SKM-1 treated with dmso at 0.1 percent for 144 hours (cell line): Measurements from ENCODE around the gene DAPP1.
"Not testable (repeated sequence)": the region's sequence is repeated elsewhere in the genome, so short reads cannot be mapped to it uniquely, and the experiment has no call there.

Experiments
- DNase-seq: peaks from one replicate; lab custom pipeline; 2025; ENCODE audit not compliant: unreplicated experiment; lab: John Stamatoyannopoulos, UW

Gene DAPP1, protein sequence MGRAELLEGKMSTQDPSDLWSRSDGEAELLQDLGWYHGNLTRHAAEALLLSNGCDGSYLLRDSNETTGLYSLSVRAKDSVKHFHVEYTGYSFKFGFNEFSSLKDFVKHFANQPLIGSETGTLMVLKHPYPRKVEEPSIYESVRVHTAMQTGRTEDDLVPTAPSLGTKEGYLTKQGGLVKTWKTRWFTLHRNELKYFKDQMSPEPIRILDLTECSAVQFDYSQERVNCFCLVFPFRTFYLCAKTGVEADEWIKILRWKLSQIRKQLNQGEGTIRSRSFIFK

DNA sequence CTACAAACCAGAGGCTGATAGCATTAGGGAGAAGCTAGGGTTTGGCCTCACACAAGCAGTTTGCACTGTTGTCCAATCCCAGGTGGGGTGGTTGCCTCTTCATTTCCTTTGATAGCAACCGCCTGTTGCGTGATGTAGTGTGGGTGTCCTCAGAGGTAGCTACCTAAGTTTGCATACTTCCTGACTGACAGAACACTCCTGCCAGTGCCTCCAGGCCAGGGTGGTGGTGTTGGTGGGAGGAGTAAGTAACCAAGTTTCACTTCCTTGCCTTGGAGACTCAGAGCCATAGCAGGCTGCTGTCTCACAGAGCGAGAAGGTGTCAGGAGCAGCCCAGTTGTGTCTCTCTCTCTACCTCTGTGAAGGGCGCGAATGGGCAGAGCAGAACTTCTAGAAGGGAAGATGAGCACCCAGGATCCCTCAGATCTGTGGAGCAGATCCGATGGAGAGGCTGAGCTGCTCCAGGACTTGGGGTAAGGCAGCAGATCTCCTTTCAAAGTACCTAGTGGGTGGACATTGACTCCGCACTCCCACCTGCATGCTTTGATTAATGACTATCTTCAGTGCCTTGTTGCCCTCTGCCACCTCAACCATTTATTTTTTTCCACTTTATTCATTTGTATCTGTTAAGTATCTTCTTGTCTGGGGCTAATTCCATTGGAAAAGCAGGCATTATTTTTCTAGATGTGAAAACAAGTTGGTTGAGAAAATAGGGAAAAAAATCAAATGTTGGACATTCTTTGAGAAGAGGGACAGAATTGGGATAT lies at the start of gene DAPP1:
Gene DAPP1 (plus strand): TSS at position 283 of the 764 bp plus-strand sequence. CDS start 87 bp downstream, at position 370.
- DNase-seq: peak; percentile 89

DNA sequence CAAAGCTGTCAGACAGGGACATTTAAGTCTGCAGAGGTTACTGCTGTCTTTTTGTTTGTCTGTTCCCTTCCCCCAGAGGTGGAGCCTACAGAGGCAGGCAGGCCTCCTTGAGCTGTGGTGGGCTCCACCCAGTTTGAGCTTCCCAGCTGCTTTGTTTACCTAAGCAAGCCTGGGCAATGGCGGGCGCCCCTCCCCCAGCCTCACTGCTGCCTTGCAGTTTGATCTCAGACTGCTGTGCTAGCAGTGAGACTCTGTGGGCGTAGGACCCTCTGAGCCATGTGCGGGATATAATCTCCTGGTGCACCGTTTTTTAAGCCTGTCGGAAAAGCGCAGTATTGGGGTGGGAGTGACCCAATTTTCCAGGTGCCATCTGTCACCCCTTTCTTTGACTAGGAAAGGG lies 45.8 kb upstream of the DAPP1 start:
- DNase-seq: not testable (repeated sequence)

DNA sequence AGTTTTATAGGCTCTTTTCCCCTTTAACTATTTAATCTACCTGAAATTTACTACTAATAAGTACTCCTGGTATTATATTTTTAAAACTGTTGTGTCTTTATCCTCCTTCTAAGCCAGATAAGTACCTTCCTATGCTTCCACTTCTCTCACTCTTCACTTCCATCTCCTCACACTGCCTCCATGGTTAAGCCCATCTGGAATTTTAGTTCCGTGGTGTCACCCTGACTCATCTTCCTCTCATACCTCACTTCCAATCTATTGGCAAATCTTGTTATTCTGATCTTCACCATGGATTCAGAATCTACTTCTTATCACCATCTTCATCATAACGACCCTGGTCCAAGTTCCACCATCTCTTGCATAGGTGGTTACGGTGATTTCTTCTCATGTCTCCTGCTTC lies 32.7 kb upstream of the DAPP1 start:
- DNase-seq: no peak

DNA sequence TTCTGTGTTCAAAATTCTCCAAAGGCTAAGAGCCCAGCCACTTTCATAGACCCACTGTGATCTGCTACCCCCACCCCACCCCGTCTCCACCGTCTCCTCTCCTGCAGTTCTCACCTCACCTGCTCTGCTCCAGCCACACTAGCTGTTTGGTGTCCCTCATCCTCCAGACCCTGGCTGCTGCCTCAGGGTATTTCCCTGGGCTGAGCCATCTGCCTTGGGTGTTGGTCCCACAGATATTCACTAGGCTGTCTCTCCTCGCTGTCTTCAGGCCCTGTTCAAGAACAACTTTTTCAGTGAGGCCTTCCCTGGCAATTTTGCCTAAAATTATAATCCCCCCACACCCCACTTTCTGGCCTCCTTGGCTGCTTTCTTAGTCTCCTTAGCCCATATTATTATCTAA lies 31.8 kb upstream of the DAPP1 start:
- no peak for DNase-seq

DNA sequence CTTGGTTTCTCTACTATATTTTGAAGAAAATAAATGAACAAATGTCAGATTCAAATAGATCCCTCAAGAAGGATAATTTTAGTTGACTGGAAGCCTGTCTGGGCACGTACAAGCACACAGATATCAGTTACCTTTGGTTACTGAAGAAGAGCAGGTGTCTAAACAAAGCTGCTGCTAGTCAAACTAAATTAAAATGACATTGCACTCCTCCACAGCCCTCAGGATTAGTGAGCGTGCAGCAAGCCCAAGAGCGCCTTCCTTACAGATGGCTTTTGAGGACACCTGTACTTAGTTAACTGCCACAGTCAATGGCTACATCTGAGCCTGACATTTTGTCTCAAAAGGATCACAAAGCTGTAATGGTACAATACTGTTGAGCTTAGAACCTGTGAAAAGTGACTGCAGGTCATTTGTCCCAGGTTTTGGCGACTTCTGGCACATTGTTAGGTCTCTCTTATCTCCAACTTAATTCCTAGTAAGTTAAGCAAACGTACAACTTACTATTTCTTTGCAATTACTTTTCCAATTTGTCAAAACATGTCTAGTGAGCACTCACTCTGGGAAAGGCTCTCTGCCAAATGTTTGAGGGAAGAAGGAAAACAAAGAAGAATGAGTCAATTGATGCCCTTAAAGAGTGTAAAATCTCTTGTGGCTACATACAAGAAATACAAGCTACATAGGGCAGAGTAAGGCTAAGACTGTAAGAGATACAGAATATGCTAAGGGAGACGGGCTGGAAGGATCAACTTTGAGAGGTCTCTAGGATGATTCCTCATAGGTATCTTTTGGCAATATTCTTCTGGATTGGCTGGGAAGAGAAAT lies 25.6 kb upstream of the DAPP1 start:
- no peak for DNase-seq

DNA sequence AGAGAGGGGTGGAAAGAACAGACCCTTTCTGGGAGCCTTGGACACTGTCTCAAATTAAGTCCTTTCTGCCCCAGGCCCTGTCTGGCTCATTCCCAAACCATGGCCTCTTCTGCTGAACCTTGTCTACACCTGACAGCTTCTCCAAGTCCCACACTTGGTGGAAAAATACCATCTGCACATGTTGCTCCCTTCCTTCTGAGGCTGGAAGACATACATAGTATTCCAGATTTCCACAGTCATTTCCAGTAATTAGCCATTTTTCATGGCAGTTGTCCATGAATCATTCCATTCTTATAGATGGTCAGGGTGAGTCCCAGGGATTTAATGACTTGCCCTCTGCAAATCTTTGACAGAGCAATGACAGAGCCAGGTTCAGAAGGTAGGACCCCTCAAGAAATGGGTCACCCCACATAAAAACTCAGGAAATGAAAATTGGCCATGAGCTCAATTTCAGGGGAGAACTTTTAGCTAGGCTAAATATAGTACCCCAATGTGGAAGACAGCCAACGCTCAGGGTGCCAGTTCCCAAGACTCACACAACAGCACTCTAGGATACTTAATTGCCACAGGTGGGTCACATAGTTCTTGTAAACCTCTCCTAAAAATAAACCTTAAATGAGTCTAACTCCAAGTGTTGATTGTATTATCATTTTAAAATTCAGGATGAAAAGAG lies 16.2 kb upstream of the DAPP1 start:
- DNase-seq: no peak

DNA sequence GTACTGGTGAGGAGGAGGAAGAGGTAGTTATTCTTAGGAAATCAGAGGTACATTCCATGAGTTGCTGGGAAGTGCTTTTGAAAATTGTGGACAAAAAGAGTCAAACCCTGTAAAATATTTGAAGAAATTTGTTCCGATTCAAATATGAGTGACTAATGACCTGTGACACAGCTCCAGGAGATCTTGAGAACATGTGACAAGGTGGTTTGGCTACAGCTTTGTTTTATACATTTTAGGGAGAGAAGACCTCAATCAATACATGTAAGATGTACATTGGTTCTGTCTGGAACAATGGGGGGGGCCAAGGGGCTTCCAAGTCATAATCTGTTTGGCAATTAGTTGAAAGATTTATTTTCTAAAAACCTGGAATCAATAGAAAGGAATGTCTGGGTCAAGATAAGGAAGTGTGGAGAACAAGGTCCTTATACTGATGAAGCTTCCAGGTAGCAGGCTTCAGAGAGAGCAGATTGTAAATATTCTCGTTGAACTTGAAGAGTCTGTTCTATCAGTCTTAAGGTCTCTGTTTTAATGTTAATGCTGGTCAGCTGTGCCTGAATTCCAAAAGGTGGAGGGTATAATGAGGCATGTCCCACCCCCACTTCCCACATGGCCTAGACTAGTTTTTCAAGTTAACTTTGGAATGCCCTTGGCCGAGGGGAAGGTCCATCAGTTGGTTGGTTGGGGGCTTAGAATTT lies 15.5 kb upstream of the DAPP1 start:
- DNase-seq: no peak

DNA sequence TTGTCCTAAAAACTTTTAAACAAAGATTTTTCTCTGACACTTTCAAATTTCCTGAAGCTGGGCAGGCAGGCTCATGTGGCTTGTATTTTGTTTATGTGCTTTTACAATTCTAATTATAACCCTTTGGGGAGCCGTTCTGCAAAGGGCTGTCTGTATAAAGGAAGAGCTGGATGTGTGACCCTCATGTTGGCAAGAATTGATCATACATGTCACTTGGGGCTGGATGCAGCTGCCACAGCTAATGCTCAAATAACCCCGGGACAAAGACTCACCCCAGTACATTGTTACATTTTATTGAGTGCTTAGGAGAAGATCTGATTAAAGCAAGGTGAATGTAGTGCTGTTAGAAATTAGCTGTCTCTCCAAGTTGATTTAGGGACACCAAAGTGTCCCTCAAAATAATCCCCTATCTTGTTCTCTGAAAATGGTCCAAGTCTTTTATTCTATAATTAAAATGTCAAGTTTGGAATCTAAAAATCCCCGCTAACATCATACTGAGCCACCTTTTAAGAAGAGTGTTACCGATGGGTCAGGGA lies 13.0 kb upstream of the DAPP1 start:
- DNase-seq: no peak

DNA sequence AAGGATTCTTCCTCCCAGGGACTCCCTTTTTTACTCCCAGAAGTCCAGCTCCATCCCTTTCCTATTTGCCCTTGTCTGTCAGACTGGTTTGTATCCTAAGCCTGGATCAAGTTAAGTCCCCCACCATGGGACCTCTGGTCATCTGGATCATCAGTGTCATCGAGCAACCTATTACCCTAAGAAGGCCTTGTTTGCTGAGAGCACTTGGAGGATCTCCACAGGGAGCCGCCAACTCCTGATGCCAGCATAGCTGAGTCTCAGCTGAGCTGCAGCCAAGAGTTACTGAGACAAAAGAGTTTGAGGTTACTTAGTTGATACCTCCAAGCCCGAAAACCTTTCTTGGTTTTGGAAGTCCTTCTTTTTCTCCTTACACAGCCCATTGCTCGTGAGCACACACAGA lies 10.1 kb upstream of the DAPP1 start:
- DNase-seq: no peak

DNA sequence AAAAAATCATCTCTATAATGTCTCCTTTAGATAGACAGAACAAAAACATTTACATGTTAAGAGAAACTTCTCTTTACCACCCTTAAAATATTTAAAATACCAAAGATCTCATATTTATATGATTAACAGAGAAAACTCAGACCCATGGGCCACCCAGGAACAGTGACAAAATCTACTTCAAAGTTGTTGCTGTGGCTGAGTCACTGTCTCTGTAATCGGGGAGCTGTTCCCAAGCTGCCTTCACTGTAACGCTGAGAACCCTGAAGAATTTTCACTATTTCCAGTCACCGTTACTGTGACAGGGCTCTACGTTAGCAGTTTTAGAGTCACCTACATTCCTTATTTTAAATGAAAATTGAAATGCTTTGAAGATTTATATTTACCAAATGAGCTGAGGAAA lies 9.0 kb upstream of the DAPP1 start:
- no peak for DNase-seq

DNA sequence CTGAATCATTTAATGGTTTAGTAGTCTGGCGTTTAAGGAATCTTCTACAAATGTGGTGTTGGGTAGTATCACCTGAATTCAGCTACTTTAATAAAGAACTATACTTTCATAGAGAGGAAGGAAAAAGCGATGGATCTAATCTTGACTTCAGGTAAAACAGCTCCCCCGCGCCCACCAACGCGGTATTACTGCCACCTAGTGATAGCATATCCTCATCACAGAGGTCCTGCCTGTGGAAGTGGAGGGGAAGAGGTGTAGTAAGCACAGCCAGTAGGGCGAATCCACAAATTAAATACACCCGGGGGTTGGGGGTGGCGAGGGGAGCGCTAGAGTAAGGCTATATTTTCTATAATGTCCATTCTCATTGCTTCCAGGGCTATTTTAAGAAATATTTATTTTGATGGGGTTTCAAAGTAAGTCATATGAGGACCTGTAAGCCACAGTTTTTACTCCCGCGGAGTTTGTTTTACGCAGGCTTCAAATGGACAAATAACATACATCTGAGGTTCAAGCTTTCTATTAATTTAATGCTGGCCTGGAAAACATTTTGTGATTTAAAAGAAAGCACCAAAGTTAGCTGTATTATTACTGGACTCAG lies 8.3 kb upstream of the DAPP1 start:
- DNase-seq: peak; percentile 82

DNA sequence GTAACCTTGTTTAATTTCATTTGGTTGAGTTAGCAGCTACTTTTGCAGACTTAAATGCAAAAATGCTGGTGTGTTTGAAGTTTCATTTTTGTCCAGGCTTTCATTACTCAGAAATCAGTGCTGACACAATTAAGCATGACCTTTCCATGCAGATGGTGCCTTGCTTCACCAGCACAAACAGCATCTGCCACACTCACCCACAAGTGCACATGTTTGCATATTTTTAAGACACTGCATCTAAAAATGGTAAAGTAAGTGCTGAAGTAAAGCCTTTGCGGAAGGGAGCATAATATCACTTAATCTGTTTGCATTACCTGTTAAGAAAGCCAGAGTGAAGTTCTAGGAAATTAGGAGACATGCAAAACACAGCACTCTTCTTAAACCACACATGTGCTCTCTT lies 7.3 kb upstream of the DAPP1 start:
- DNase-seq: no peak

DNA sequence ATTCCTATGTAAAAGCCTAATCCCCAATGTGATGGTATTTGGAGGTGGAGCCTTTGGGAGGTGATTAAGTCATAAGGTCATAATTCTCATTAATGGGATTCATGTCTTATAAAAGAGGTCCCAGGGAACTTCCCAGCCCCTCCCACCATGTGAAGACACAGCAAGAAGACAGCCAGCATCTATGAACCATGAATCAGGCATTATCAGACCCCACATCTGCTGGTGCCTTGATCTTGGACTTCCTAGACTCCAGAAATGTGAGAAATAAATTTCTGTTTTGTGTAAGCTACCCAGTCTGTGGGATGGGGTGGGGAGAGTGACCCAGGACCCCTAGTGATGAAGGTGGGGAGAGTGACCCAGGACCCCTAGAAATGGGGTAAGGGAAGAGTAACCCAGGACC lies 6.1 kb upstream of the DAPP1 start:
- no peak for DNase-seq

DNA sequence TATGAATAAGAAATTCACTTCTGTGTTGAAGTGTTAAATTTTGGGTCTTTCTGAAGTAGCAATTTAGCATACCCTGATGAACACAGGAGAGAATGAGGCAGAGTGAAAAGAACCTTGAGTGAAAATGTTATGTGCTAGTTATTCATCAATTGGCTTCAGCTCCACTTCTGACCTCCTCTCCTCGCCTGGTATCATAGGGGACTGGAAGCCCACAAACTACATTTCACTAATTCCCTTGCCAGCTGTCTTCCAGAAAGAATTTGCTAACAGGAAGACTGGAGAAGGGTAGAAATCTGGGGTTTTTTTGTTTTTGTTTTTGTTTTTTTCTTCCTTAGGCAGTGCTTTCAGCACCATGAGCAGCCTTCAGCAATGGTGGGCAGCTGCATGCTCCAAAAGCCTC lies 5.5 kb upstream of the DAPP1 start:
- DNase-seq: no peak

DNA sequence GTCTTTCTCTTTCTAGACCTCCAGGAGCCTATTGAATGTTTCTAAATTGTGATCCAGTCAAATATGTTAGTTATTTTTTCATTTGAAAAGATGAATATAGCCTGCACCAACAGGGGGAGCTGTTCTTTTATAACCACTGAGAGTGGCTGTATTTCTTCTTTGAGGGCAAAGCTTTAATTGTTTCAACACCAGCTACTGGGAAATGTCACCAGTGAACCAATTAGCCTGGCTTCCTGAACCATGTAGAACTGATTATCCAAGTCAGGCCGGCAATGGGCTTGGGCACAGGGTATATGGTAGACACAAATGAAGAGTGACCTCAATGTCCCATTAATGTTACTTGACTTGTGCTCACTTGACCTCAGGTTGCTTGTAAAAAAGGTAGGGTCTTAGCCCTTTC lies 4.8 kb upstream of the DAPP1 start:
- DNase-seq: peak; percentile 84

DNA sequence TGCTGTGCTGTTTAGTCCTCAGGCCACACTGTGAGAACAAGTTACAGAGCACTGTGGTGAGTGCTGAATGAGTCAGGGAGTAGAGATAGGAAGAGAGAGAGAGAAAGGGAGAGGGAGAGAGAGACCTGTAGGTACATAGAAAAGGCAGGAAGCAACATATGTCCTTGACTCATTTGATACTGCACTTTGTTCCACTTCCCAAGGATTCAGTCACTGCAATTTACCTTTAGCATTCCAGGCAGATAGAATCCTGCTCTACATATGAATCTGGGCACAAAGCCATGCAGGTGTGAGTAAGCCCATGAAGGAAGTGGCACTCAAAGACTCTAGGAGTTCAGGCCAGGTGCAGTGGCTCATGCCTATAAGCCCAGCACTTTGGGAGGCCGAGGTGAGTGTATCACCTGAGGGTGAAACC lies 1.0 kb upstream of the DAPP1 start:
- no peak for DNase-seq

DNA sequence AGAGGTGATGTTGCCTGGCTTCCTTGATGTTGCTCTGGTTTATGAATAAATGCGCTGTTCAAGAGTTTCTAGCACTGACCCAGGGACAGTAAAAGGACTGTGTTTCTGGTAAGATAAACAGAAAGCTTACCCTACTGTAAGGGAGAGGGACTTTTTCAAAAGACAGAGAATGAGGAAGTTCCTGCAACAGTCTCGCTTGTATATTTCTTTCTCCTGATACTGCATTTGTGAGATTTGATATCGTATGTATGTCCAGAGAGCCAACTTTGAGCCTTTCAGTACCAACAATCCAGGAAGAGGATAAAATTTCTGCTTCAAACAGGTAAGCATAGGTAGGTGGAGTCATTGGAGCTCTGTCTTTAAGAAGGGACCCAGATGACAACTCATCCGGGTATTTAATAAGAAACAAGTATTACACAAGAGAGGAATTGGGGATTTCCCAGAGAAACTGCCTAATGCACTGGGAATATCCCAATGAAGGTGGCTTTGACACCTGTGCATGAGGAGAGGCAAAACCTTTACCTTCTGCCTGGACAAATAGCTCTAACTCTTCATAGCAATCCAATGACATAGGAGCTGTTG lies 773 bp downstream of the DAPP1 start:
- peak; percentile 52 for DNase-seq

DNA sequence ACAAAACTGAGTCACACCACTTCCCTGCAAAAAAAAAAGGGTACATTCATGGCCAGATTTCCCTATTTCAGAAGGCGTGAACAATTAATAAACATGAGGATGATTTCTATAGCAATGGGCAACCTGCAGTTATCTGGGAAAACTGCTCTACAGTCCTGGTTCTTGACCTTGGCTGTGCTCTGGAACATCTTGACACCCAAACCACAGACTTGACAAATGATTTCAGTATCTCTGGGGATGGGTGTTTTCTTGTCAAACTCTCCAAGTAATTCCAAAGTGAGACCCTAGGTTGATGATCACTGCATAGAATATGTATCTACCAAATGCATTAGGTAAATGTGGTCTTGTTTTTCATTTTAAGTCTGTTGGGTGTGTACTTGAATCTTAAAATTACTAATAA lies 2.0 kb downstream of the DAPP1 start:
- DNase-seq: no peak

DNA sequence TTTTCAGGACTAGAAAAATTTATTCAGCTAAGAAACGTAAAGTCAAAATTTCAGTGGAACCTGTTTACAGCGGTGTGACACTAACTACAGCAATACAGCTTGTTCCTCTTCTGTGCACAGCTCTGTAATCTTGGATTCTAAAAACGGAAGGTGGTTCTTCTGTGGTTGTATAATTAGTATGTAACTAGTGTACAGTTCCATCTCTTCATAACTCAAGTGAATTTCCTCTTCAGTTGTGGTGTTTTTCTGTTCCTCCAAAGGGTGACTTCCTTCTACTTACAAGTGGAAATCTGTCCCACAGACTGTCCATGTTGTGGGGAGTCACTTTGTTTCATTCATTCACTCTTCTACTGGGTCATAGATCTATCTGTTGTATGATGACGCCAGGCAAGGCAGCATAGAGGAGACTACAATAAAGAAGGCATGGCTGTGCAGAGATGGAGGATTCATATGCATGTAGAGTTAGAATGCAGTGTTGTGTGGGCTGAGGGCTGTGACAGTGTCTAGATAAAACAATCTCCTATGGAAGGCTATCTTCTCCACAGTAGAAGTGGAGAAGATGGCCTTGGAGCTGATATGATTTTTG lies 5.4 kb downstream of the DAPP1 start:
- peak; percentile 96 for DNase-seq
